Activated CD4-positive, alpha-beta T cell treated with anti-CD3 and anti-CD28 coated beads for 4 hours (primary cell): ENCODE measurements around the gene PDGFA.
"Not testable (repeated sequence)": the region's sequence is repeated elsewhere in the genome, so short reads cannot be mapped to it uniquely, and the experiment has no call there.

Source experiments
- DNase-seq, 2 donors: peaks; one replicate each; pipeline ENCODE4 v3.0.0-alpha.2; 2020

Gene PDGFA

GRCh38 chr7:519484-520390 lies at the start of gene PDGFA:
TSS of gene PDGFA (minus strand) at chr7:519846. CDS start at chr7:519001, 845 bp downstream.
- DNase-seq = no peak

DNA sequence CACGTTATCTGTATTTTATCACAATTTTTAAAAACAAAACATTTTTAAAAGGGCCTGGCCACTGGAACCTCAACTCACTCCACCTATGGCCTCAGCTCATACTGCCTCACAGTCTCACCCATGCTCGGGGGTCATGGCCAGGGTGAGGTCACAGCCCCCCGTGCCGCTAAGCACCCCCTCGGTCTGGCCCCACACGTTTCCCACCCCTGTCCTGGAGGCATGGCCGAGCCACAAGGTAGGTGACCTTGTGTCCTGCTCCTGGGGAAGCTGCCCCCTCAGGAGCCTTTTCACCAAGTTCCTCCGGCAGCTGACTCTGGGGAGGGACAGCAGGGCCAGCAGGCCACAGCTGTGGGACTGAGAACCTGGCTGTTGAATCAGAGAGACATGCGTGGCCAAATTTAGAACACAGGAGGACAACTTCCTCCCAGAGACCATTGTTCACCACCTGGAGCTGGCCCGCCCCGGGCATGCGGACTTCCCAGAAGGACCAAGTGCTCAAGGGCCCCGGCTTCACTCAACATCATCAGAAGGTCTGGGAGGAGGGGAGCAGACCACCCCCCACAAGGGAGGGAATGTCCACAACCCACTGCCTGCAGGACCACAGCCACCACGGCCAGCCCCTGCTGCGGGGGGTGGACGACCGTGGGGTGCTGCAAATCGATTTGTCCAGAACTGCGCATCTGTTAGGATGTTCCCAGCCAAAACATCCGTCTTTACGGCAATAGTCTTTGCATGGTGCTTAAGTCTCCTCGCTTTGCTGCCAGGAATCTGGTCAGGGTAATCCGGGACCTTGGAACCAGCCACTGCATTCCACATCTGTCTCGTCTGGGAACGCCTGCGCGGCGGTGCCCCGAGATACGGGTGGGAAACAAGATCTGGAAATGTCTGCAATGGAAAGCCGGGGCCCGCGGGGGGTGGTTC lies 48.6 kb upstream of the PDGFA start:
- no peak for DNase-seq

DNA sequence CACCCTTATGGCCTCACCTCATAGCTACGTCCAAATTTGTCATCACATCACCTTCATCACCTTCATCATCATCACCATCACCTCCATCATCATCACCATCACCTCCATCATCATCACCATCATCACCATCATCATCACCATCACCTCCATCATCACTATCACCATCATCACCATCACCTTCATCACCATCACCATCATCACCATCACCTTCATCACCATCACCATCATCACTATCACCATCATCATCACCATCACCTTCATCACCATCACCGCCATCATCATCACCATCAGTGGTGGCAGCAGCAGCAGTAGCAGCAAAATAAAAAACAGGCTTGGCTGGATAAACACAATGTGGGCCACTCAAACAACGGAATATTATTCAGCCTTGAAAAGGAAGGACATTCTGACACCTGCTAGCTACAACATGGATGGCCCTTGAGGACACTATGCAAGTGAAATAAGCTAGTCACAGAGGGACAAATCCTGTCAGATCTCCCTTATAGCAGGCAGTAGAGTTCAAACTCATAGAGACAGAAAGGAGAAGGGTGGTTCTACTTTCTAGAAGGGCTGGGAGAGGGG lies 47.7 kb upstream of the PDGFA start:
- no peak for DNase-seq

DNA sequence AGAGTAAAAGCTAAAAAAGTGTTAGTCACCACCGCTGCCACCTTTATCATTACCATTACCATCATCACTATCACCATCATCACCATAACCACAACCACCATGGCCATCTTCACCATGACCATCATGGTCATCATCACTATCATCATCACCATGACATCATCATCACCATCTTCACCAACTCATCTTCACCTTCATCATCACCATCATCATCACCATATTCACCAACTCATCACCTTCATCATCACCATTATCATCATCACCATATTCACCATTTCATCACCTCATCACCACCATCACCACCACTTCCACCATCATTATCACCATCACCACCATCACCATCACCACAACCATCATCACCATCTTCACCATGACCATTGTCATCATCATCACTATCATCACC lies 46.5 kb upstream of the PDGFA start:
- DNase-seq = no peak

- DNase-seq = no peak
These were observed 44.7 kb upstream of the PDGFA start for GRCh38 chr7:564176-564865.

DNA sequence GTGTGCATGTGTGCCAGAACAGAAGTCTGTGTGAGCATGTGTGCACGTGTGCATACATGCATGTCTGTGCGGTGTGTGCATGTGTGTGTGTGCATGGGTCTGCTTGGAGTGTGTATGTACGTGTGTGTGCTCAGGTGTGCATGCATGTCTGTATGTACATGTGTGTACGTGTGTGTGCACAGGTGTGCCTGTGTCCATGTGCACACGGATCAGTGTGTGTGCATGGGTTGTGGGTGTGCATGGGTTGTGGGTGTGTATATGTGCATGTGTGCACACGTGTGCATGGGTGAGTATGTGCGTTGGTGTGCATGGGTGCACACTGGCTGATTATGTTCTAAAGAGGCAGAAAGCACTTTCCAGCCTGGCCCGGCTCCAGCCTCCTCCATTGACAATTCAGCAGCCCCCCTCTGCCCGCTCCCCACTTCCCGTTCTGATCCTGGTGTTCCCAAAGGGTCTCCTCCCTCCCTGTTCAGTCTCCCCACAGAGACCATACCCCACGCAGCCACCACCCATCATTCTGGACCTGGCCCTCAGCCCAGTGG lies 44.1 kb upstream of the PDGFA start:
- DNase-seq = no peak

DNA sequence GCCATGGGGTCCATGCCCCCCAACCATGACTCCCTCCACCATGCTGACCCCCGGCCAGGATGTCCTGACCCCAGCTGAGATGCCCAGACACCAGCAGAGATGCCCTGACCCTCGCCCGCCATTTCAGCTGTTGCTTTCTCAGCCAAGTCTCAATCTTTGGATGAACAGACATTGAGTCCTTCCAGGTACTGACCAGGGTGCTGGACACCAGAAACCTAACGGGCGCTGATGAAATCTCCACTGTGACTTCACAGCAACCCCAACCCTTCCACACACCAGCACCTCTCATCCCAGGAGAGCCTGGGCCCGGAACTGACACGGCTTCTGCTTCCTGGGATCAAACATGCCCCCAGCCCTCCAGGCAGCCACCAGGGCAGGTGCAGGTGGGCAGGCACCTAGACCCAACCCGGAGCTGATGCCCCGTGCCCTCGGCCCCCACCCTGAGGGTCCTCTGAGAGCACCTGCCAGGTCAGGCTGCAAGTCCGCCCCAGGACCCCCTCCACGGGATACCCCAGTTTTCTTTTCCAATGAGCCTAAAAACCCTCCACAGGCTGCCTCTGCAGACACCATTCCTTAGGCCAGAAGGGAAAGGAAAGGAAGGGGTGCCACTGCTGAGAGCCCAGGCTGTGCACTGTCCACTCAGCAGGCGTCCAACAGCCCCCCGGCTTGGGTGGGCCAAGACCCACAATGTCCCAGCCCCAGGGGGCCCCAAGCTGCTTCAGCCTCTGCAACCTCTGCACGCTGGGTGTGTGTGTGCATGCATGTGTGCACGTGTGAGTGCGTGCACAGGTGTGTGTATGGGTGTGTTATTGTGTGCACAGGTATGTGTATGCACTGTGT lies 43.4 kb upstream of the PDGFA start:
- no peak for DNase-seq

- no peak for DNase-seq
These were observed 42.7 kb upstream of the PDGFA start for GRCh38 chr7:562374-562675.

DNA sequence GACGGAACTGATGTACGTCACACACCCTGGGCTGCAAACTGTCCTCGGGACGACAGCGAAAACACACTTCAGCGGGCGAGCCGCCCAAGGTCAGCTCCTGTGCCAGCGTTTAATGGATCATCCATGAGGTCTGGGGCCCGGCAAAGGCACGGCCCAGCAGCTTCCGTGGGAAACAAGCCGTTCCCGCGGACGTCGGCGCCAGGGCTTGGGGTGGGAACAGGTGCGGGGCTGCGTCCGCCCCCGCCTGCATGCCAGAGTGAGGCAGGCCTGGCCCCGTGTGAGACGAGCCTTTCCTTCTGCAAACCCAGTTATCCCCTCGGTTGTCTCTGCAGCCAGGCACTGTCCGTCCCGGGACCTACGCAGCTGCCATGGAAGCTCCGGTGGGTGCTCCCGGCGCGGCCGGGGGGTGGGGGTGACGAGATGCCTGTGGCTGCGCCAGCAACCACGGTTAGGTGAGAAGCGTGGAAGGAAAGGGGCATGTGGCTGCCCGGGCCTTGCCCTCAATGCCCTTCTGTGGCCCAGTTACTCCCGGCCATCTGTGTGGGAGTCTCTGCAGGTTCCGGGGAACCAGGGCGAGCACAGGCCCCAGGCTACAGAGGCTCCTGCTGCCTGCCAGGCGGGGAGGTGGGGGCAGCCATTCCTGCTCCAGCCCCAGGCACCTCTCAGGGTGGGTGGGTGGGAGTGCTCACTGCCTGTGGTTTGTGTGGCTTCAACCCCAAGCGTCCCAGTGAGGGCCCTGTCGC lies 42.2 kb upstream of the PDGFA start:
- DNase-seq = no peak

DNA sequence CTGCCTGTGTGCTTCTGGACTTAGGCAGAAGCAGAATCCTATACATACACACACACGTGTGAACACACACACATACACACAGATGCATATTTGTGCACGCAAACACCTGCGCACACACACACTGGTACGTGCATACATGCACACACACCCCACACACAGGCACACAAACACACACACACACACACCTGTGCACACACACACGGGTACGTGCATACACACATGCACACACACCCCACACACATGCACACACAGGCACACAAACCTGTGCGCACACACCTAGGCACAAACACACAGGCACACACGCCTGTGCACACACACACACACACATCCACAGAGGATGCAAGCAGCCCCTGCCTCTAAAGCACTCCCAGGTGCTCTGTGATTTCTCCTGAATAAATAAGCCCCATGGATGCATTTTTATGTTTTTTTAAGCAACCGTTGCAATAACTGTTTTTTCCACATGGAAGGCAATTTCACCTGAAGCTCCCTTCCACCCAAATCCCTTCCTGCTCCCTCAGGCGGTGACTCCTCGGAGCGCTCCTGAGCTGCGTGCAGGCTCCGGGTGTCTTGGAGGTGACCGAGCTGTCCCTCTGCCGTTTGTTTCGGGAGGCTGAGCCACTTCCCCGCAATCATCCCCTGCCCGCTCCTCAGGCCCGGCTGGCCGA lies 41.5 kb upstream of the PDGFA start:
- DNase-seq = no peak

DNA sequence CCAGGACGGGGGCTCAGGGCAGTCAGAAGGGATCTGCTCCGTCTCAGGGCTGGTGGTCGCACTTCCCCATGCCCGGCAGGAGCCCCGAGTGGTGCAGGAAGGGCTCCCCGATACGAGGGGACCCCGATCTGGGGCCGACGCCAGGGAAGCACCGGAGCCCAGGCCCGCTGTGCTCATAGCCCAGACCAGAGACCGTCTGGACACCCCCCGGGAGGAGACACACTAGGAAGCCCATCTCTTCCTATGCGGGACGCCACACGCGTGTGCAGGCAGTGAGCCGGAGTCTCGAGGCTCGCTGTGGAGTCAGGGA lies 39.7 kb upstream of the PDGFA start:
- DNase-seq = no peak

DNA sequence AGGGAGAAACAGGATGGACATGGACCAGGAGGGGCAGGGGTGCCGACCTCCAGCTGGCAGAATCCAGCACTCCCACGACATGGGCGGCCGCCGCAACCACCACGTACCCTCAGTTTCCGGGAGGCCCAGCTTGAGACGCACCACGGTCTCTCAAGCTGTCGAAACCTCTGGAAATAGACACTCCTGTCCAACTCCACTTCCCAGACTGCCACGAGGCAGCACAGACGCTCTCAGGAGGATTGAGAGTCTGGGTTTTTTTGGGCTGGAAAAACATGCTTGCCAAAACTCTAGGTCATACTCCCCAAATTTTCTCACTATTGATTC lies 37.9 kb upstream of the PDGFA start:
- no peak for DNase-seq

DNA sequence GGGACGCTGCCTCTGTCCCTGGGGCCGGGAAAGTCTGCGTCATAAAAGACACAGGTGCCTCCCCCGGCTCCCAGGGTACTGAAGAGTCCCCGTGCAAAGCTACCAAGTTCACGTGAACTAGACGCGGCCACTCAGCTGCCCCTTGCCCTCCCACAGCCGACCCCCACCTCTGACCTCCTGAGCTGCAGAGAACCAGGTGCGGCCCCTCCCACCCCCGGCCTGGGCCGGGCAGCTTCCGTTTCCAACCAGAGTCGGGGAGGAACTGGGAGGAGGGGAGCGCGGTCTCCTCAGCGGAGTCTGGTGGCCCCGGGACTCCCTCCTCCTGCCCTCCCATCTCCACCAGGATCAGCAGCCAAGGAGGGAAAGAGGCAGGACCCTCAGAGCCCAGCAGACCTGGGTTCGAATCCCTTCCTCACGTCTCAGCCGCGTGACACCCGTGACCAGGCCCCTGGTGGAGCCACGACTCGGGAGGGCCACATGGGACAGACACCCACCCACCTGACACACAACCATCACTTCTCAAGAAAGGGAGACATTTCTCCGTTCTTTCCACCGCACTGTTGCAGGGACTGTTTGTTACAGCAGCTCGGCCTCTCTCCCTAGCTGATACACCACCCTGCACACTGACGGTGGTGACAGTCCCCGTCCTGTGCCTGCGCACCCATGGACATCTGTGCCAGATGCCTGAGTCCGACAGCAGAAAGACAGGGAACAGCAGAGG lies 37.4 kb upstream of the PDGFA start:
- DNase-seq = no peak

GRCh38 chr7:556291-556826 lies 36.7 kb upstream of the PDGFA start:
- no peak for DNase-seq

DNA sequence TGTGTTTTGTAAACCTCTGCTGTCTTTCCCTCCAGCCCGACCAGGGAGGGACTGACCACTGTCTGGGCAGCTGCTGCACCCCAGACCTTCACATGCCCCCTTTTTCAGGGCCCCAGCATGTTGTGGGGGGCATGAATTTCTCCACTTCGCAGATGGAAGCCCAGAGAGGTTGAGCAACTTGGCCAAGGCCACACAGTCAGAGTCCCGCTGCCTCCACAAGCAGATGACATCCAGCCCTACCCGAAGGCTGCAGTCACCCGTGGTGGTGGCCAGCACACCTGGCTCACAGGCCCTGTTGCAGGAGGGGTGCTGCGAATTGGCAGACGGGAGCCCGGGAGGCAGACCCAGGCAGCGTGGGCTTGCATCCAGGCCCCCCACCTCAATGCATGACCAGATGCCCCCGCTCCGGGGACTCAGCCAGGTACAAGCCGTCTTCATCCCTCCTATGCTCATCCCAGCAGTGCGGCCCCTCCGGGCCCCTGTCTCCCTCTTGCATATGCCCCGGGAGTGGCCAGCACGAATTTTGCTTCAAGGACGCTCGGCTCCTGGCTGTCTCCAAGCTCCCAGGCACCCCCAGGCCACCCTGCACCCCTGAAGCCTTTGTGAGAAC lies 36.0 kb upstream of the PDGFA start:
- DNase-seq = no peak

GRCh38 chr7:553636-554111 lies 34.0 kb upstream of the PDGFA start:
- DNase-seq = no peak

GRCh38 chr7:552868-553635 lies 33.4 kb upstream of the PDGFA start:
- DNase-seq = no peak

- not testable (repeated sequence) for DNase-seq
These were observed 32.7 kb upstream of the PDGFA start for GRCh38 chr7:552151-552867.
